IMR-90 (cell line): Measurements from ENCODE around the gene AGTR1. TPM values are rescaled to one million over a fixed set of nuclear protein-coding genes. Genes with fewer than 3 reads are reported as not detected.

ENCODE experiments used
- ATAC-seq: fragments of 200-7000 bp; cut with Tn5 transposase; 2 replicates; pipeline ENCODE4 v1.9.1; 2020; ENCODE audit warnings: low read depth, mild to moderate bottlenecking, moderate library complexity
- BruUV-seq: library from RNA; stranded (reverse); fragments of 400-500 nt; replicated peaks from 2 replicates; lab custom pipeline; 2021; lab: Mats Ljungman, UMichigan
- CTCF ChIA-PET: fragments of 300-600 bp; formaldehyde crosslinking; extraction: SDS; loops from one replicate; lab custom pipeline; 2021; ENCODE audit warnings: antibody characterized with exemption; lab: Yijun Ruan, JAX
- POLR2A ChIA-PET: fragments of 300-600 bp; sonication (Branson Sonifier 250); formaldehyde crosslinking; loops from one replicate; lab custom pipeline; 2022; ENCODE audit warnings: antibody characterized with exemption; ENCODE audit not compliant: unreplicated experiment; lab: Charles Lee
- DNase-seq: peaks from one replicate; pipeline ENCODE4 v3.0.0; 2013
- H2AFZ ChIP-seq: replicated peaks from 2 replicates; pipeline ENCODE3; 2013; ENCODE audit warnings: low read length, mild to moderate bottlenecking; ENCODE audit not compliant: poor library complexity
- H2AK5ac ChIP-seq: 2 replicates; pipeline ENCODE4 v1.6.1; 2013; ENCODE audit warnings: low read depth, low read length, inconsistent platforms
- H2AK9ac ChIP-seq: replicated peaks from 2 replicates; pipeline ENCODE3; 2013; ENCODE audit warnings: mild to moderate bottlenecking, low read depth, low read length, moderate library complexity; ENCODE audit not compliant: poor library complexity
- H2BK120ac ChIP-seq: 2 replicates; pipeline ENCODE4 v1.6.1; 2013; ENCODE audit warnings: low read depth, low read length, inconsistent platforms
- H2BK15ac ChIP-seq: 3 replicates; pipeline ENCODE4 v1.6.1; 2013; ENCODE audit warnings: low read depth, low read length, inconsistent platforms
- H2BK20ac ChIP-seq: 2 replicates; pipeline ENCODE4 v1.6.1; 2013; ENCODE audit warnings: low read depth, mild to moderate bottlenecking, inconsistent platforms, low read length, moderate library complexity
- H2BK5ac ChIP-seq: 2 replicates; pipeline ENCODE4 v1.6.1; 2013; ENCODE audit warnings: mild to moderate bottlenecking, low read depth, low read length, inconsistent platforms; ENCODE audit not compliant: poor library complexity, severe bottlenecking
- H3K14ac ChIP-seq: replicated peaks from 2 replicates; pipeline ENCODE4 v1.6.1; 2013; ENCODE audit warnings: low read depth, low read length, inconsistent platforms
- H3K18ac ChIP-seq: 2 replicates; pipeline ENCODE4 v1.6.1; 2013; ENCODE audit warnings: low read depth, low read length, control low read depth
- H3K23ac ChIP-seq: 2 replicates; pipeline ENCODE4 v1.6.1; 2013; ENCODE audit warnings: low read depth, low read length, inconsistent platforms
- H3K27ac ChIP-seq: 2 replicates; pipeline ENCODE4 v1.5.1; 2013; ENCODE audit warnings: mild to moderate bottlenecking, control low read depth, low read length; ENCODE audit not compliant: insufficient read depth
- H3K27me3 ChIP-seq: 2 replicates; pipeline ENCODE4 v1.6.1; 2013; ENCODE audit warnings: low read length; ENCODE audit not compliant: control insufficient read depth, insufficient read depth
- H3K36me3 ChIP-seq: 2 replicates; pipeline ENCODE4 v1.6.1; 2013; ENCODE audit warnings: low read length, mixed read lengths; ENCODE audit not compliant: control insufficient read depth, insufficient read depth
- H3K4ac ChIP-seq: 2 replicates; pipeline ENCODE4 v1.6.1; 2013; ENCODE audit warnings: low read depth, low read length, inconsistent platforms
- H3K4me1 ChIP-seq: 2 replicates; pipeline ENCODE4 v1.6.1; 2013; ENCODE audit warnings: low read length, mixed read lengths; ENCODE audit not compliant: control insufficient read depth, insufficient read depth
- H3K4me2 ChIP-seq: 2 replicates; pipeline ENCODE4 v1.6.1; 2013; ENCODE audit warnings: low read depth, mild to moderate bottlenecking, control low read depth, low read length, moderate library complexity
- H3K4me3 ChIP-seq: 2 replicates; pipeline ENCODE4 v1.5.1; 2013; ENCODE audit warnings: low read depth, mild to moderate bottlenecking, control low read depth, low read length, moderate library complexity; ENCODE audit not compliant: insufficient read depth
- H3K56ac ChIP-seq: 2 replicates; pipeline ENCODE4 v1.6.1; 2013; ENCODE audit warnings: low read length, inconsistent platforms; ENCODE audit not compliant: insufficient read depth; ENCODE audit errors: extremely low read depth
- H3K79me1 ChIP-seq, 2 experiments: 2 replicates each; pipeline ENCODE4 v1.6.1; 2013; ENCODE audit warnings: low read length in 2 of 2, inconsistent platforms in 1 of 2, low read depth in 1 of 2
- H3K9ac ChIP-seq: 2 replicates; pipeline ENCODE4 v1.6.1; 2013; ENCODE audit warnings: low read depth, low read length, control low read depth
- H3K9me1 ChIP-seq: 2 replicates; pipeline ENCODE4 v1.6.1; 2013; ENCODE audit warnings: low read length, inconsistent platforms; ENCODE audit not compliant: insufficient read depth
- H3K9me3 ChIP-seq: 2 replicates; pipeline ENCODE4 v1.6.1; 2013; ENCODE audit warnings: low read length; ENCODE audit not compliant: control insufficient read depth, insufficient read depth
- H4K20me1 ChIP-seq: 2 replicates; pipeline ENCODE4 v1.6.1; 2013; ENCODE audit warnings: low read length, inconsistent platforms; ENCODE audit not compliant: insufficient read depth
- H4K5ac ChIP-seq: 2 replicates; pipeline ENCODE4 v1.6.1; 2013; ENCODE audit warnings: mild to moderate bottlenecking, low read depth, low read length, control low read depth
- H4K8ac ChIP-seq, 2 experiments: 2 replicates each; pipeline ENCODE4 v1.6.1; 2013; ENCODE audit warnings: low read depth in 2 of 2, low read length in 2 of 2, control low read depth in 1 of 2, inconsistent platforms in 1 of 2
- H4K91ac ChIP-seq: 2 replicates; pipeline ENCODE4 v1.6.1; 2013; ENCODE audit warnings: low read depth, low read length, inconsistent platforms; ENCODE audit not compliant: insufficient read depth
- CEBPB ChIP-seq: IDR thresholded peaks from 2 replicates; pipeline ENCODE4 v1.6.1; 2012; ENCODE audit warnings: low read depth, low read length, improper control_type of control experiment
- CHD1 ChIP-seq: IDR thresholded peaks from 2 replicates; pipeline ENCODE4 v1.6.1; 2012; ENCODE audit warnings: low read depth, low read length, improper control_type of control experiment
- FOS ChIP-seq: fragments of 150-350 bp; IDR thresholded peaks from 2 replicates; pipeline ENCODE4 v1.6.1; 2016; ENCODE audit warnings: low read depth, low read length
- MAFK ChIP-seq: IDR thresholded peaks from 2 replicates; pipeline ENCODE4 v1.6.1; 2012; ENCODE audit warnings: low read depth, low read length, improper control_type of control experiment
- MXI1 ChIP-seq: IDR thresholded peaks from 2 replicates; pipeline ENCODE4 v1.6.1; 2012; ENCODE audit warnings: low read depth, mild to moderate bottlenecking, low read length, moderate library complexity, borderline replicate concordance
- POLR2A ChIP-seq: IDR thresholded peaks from 2 replicates; pipeline ENCODE4 v1.6.1; 2012; ENCODE audit warnings: mild to moderate bottlenecking, low read depth, low read length
- RAD21 ChIP-seq: IDR thresholded peaks from 2 replicates; pipeline ENCODE4 v1.6.1; 2012; ENCODE audit warnings: low read length, improper control_type of control experiment
- RFX5 ChIP-seq: IDR thresholded peaks from 2 replicates; pipeline ENCODE4 v1.8.0; 2012; ENCODE audit warnings: low read depth, mild to moderate bottlenecking, low read length, moderate library complexity
- SMC3 ChIP-seq: fragments of 150-350 bp; IDR thresholded peaks from 2 replicates; pipeline ENCODE4 v1.6.1; 2016; ENCODE audit warnings: low read depth, mild to moderate bottlenecking, antibody characterized with exemption, low read length, moderate library complexity
- USF2 ChIP-seq: fragments of 150-350 bp; IDR thresholded peaks from 2 replicates; pipeline ENCODE4 v1.6.1; 2017; ENCODE audit warnings: mild to moderate bottlenecking, antibody characterized with exemption, low read length, low read depth
- WGBS, 2 experiments: methylation state at CpG; one replicate each; pipeline versions ENCODE4 v1.1.5 to v1.1.7; 2013; ENCODE audit warnings: missing lambda C conversion rate in 2 of 2; ENCODE audit not compliant: insufficient read length in 1 of 2; ENCODE audit errors: extremely low coverage in 2 of 2; 5-methylcytosine and 5-hydroxymethylcytosine counted together
- dilution Hi-C: fragments of 300-500 bp; cut with HindIII; formaldehyde crosslinking; loops from one replicate; pipeline ENCODE4 v1.14.3; 2018; ENCODE audit warnings: low sequenced_read_pairs; ENCODE audit not compliant: unreplicated experiment
- in situ Hi-C: fragments of 300-500 bp; cut with MboI; formaldehyde crosslinking; loops from 3 replicates; pipeline ENCODE4 v1.14.3; 2019; ENCODE audit warnings: low sequenced_read_pairs, inconsistent platforms, mixed read lengths
- intact Hi-C: fragments of 100-400 bp; cut with micrococcal nuclease; formaldehyde crosslinking; loops from 2 replicates; pipeline ENCODE4 v1.10.0; 2022
- polyA plus RNA-seq, 3 experiments: library from polyadenylated mRNA; depleted of rRNA; stranded (reverse); fragments of >200 nt; gene quantifications; 2 replicates each; pipeline ENCODE4 v1.2.3, GENCODE V29; 2012; ENCODE audit warnings: low replicate concordance in 1 of 3
- total RNA-seq: library from RNA; depleted of rRNA; stranded (reverse); fragments of >200 nt; gene quantifications from 2 replicates; pipeline ENCODE4 v1.2.3, GENCODE V29; 2012
- TF ChIP-seq, protein P1 (sequence below): conservative IDR thresholded peaks from 2 replicates; pipeline ENCODE4 v1.5.1; 2012; ENCODE audit warnings: mild to moderate bottlenecking, low read depth, low read length, improper control_type of control experiment

AGTR1 gene
- total and polyA plus RNA-seq, 2 of the 4 experiments (the other 2 are of a cell fraction): 2.2 to 2.7 TPM

DNA sequence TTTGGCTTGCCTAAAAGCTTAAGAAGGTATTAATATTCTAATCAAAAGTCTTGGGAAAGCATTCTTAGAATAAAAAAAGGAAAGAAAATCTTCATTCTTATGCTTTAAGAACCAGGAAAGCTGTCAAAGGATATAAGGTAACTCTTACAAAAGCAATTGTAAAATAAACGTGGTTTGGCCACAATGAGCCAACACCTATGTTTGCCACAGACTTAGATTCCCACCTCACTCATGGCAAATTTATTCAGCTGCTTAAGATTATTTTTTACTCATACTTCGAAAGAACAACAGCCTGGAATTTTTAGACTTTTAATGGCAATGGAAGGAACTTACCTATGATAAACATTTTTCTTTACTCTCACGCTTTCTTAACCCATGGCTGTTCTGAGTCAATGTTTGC is 38.4 kb downstream of the AGTR1 start:
- no peaks in the 10 kb centered on the region for H3K79me1 ChIP-seq

More for the DNA sequence above, 38.4 kb downstream of the AGTR1 start:
- H3K4me2 ChIP-seq: no peak overlapping the region
- no peak overlapping the region for H4K8ac ChIP-seq
- no peak overlapping the region for H2BK15ac ChIP-seq
- no peak overlapping the region for H3K23ac ChIP-seq
- DNase-seq (no peak), ATAC-seq (no peak)
- CTCF ChIA-PET: no interaction called here
- H3K27ac ChIP-seq: no peak overlapping the region
- whole genome bisulfite sequencing, 2 experiments: no CpG with 5 or more reads among the region's 3 CpGs
- no peak overlapping the region for H3K4ac ChIP-seq
- H2BK20ac ChIP-seq: no peak overlapping the region
- H2BK120ac ChIP-seq: no peak overlapping the region
- no peak overlapping the region for H4K5ac ChIP-seq
- no peaks in the 10 kb centered on the region for H4K20me1 ChIP-seq
- TF ChIP-seq USF2: no peak
- no peak for TF ChIP-seq RAD21
- TF ChIP-seq CEBPB: no peak
- TF ChIP-seq, protein P1, sequence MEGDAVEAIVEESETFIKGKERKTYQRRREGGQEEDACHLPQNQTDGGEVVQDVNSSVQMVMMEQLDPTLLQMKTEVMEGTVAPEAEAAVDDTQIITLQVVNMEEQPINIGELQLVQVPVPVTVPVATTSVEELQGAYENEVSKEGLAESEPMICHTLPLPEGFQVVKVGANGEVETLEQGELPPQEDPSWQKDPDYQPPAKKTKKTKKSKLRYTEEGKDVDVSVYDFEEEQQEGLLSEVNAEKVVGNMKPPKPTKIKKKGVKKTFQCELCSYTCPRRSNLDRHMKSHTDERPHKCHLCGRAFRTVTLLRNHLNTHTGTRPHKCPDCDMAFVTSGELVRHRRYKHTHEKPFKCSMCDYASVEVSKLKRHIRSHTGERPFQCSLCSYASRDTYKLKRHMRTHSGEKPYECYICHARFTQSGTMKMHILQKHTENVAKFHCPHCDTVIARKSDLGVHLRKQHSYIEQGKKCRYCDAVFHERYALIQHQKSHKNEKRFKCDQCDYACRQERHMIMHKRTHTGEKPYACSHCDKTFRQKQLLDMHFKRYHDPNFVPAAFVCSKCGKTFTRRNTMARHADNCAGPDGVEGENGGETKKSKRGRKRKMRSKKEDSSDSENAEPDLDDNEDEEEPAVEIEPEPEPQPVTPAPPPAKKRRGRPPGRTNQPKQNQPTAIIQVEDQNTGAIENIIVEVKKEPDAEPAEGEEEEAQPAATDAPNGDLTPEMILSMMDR: no peak
- no peak for TF ChIP-seq FOS
- TF ChIP-seq MAFK: no peak
- no peak for TF ChIP-seq RFX5
- TF ChIP-seq POLR2A: no peak
- no peak for TF ChIP-seq CHD1
- TF ChIP-seq SMC3: no peak
- TF ChIP-seq MXI1: no peak
- H3K36me3 ChIP-seq: no peaks in the 10 kb centered on the region
- no peak overlapping the region for H2AFZ ChIP-seq
- dilution Hi-C loops: no loop called here
- no peaks in the 10 kb centered on the region for H3K4me1 ChIP-seq
- H3K9me1 ChIP-seq: no peaks in the 10 kb centered on the region; the same call in 1 of the 2 replicates
- BruUV-seq: no TSS peak
- H3K18ac ChIP-seq: no peak overlapping the region
- POLR2A ChIA-PET: no interaction called here
- H3K56ac ChIP-seq: no peak overlapping the region
- no peaks in the 10 kb centered on the region; the same call in none of the 2 replicates for H3K27me3 ChIP-seq
- no peak overlapping the region for H2BK5ac ChIP-seq
- no peak overlapping the region for H3K4me3 ChIP-seq
- no peak overlapping the region for H2AK9ac ChIP-seq
- no peak overlapping the region for H2AK5ac ChIP-seq
- no peaks in the 10 kb centered on the region for H3K9me3 ChIP-seq
- in situ Hi-C loops: no loop called here
- no peak overlapping the region for H4K91ac ChIP-seq
- H3K9ac ChIP-seq: no peak overlapping the region
- intact Hi-C loops: no loop called here
- no peak overlapping the region for H3K14ac ChIP-seq
